Glomerular visceral epithelial cell (primary cell): ENCODE data around the gene DMRT1.

ENCODE experiments used
- DNase-seq: peaks from one replicate; pipeline ENCODE4 v3.0.0-alpha.2; 2016; ENCODE audit errors: extremely low spot score

The DMRT1 gene

DNA sequence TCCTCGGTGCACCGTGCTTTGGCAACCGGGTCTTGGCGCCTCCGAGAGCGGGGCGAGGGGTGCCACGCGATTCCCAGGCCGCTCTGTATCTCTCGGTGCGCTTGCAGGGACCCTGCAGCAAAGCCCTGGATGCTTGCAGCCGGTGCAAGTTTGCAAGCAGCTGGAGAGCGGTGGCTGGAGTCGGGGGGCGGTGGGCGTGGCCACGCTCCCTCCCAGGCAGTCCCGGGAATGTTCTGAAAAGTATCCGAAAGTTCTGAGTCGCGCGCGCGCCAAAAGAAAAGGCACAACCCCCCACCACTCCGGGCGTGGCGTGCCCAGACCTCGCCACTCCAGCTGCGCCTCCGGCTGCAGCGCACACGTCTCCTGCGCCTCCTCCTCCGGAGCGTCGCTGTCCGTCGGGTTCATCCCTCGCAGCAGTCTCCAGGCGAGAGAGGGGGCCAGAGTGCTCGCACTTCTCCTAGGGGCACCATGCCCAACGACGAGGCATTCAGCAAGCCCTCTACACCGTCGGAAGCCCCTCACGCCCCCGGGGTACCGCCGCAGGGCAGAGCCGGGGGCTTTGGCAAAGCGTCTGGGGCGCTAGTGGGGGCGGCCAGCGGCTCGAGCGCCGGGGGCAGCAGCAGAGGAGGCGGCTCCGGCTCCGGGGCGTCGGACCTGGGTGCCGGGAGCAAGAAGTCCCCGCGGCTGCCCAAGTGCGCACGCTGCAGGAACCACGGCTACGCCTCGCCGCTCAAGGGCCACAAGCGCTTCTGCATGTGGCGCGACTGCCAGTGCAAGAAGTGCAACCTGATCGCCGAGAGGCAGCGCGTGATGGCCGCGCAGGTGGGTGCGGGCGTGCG, at the start of gene DMRT1:
TSS of gene DMRT1 (plus strand) at position 327 of the 839 bp plus-strand sequence. CDS start at position 469, 142 bp downstream.
- DNase-seq, result no peak

DNA sequence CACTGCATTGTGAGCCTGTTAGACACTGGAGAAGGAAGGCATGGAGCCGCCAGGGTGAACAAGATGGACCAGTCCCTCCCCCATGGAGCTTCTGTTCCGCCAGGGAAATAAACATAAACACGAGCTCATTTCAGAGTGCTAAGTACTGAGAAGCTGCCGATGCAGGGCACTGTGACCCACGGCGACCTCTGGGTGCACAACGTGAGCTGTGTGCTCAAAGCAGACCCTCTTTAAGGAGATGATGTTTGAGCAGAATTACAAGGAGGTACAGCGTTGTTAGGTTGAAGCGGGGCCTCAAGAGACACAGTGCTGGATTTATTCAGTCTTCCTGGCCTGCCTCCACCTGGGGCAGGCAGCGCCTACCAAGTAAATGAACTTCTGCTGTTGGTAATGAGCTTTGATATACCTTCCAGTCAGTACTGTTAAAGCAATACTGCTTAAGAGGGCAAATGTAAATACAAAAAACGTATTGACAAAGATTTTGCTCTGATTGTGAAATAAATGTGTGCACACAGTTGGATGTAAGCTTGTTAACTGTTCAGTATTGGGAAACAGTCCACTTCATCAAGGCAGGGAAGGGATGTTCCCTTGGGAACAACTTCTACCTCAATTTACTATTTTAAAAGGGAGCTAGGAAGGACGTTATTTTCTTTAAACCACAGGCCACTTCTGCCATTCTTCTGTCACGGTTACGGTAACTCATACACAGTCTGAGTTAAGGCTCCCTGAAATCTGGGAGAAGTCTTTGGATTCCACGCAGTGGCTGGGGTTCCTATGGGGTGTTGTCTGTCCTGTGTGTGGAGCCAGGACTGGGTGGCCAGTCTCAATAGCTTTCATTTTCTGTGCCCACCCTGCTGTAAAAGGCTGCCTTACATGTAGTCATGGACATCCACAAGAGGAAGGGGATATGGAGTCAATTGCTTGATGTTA, 48.9 kb upstream of the DMRT1 start:
- no peak for DNase-seq

DNA sequence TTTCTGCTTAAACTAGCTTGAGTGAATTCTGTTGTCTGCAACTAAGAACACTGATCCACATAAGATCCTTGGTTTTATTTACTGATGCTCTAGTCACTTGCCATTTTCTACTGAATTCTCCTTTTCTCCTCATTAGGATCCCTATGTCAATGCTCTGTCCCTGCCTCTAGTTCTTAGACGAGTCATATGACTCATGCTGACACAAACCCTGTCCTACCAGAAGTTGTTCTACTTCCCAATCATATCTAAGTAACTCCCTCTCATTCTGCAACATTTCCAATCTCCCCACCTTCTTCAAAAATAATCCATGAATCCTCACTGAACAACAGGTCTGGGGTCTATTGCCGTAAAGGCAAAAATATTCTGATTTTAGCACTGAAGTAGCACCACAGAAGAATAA, 47.1 kb upstream of the DMRT1 start:
- no peak for DNase-seq

DNA sequence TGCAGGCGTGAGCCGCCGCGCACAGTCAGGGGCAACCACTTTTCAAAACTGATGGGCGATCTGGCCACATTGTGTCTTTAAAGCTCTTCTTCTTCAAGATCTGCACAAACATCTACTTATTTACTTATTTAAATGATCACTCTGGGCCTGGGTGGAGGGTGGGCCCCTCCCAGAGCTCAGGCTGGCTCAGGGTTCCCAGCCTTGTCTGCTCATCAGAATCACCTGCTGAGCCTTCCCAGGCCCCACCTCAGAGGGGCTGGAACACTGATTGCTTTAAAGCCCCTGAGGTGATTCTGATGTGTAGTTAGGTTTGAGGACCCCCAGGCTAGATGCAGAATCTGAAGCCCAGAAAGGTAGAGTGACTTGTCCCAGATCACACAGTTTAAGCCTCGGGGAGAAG, 45.6 kb upstream of the DMRT1 start:
- no peak for DNase-seq

DNA sequence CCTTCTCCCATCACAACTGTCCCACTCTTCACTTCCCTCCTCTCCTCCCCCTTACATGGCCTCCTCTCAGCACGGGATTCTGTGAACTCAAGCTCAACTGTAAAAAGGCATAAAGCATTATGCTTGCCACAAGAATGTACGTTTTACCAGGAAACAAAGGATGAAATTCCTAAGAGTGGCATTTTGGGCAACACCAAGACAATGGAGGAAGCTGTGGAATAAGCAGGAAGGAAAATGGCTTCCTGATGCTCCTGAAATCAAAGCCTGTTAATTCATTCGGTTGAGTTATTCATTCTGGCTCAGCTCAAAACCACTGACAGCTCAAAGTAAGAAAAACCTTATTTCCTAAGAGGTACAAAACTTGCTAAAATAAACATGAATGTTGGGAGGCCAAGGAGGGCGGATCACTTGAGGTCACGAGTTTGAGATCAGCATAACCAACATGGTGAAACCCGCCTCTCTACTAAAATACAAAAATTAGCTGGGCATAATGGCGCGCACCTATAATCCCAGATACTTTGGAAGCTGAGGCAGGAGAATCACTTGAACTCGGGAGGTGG, 40.8 kb upstream of the DMRT1 start:
- no peak for DNase-seq

DNA sequence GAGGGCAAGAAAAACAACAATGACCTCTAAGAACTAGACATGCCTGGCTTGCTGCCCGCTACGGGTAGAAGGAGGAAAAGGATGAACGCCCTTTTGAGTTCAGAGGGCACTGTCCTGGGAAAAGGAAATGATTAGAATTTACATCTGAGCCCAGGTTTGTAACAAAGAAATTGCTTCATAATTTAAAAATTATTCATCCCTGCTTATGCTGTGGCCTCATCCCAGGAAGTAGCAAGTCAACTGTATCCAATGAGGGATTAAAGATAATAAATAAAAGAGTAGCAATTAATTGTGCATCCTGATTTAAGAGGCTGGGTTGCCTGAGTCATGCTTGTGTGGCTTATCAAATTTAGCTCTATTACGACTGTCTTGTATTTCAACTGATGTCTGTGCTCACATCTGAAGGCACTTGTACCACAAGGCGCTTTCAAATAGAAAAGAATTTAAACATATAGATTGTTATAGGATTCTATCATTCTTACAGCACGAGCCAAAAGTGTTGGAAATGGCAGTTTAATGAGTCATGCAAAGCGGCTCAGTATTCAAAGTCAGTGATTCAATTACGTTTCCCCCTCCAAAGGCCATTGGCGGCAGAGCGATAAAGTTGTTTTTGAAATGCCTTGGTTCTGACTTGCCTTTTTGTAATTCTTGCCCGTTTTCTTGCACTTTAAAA, 40.0 kb upstream of the DMRT1 start:
- peak; percentile 12 for DNase-seq

DNA sequence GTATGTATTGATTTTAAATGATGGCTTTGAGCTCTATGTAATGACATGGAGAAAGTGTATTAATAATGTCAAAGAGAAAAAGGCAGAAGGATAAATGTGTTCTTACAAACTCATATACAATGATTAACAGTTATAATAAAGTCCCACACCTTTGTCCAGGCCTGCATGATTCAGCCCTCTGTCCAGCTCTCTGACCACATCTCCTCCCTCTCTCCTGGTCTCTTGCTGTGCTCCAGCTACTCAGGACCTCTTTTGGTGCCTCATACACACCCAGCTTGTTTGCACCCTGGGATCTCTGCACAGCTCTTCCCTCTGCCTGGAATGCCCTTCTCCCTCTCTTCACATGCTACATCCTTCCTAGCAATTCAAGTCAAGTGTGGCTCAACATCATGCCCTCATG, 37.5 kb upstream of the DMRT1 start:
- no peak for DNase-seq

DNA sequence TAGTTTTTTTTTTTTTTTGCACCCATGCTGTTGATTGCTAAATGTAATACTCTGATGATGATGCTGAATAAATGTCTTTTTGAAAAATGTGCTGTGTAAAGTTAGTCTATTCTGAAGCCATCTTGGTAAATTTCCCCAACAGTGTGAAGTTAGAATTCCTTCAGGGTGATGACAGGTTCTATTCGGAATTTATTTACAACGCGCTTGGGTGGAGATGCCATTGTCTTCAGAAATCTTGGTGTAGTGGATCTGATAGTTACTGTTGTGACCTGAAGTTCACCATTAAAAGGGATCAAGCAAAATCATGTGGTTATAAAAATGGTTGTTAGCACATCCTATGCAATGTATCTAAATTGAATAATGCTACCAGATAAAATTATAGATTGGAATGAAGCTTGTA, 36.3 kb upstream of the DMRT1 start:
- DNase-seq, result peak; percentile 26

DNA sequence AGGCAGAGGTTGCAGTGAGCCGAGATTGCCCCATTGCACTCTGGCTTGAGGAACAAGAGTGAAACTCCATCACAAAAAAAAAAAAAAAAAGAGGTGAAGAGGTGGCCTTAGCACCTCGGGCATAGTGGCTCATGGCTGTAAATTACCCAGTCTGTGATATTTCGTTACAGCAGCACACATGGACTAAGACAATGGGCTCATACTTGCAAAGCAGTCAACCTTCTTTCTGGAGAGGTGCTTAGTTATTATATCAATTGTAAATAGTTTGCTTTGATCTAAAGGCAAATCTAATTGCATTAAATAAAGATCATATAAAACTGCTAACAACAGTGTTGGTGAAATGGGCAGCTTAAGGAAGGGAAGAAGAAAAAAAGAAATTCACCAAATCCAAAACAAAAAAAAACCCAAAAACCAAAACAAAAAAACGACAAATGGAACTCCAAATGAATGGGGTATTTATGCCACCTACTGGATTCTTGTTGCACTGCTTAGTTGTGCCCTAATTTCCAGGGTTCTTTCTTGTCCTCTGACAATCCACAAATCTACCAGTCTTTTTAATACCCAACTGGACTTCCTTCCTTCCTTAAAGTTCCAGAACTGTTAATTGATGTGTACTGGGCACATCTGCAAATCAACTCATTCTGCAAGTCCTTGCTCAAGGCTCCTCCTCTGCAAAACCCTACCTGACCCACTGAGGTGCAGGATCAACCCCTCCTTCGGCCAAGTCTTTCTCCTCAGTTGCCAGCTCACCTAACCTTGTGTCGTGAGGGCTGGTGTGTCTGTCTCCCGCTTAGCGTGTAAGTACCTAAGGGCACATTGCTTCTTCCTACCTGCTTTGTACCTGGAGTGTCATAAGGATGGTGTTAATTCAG, 35.0 kb upstream of the DMRT1 start:
- peak; percentile 31 for DNase-seq

DNA sequence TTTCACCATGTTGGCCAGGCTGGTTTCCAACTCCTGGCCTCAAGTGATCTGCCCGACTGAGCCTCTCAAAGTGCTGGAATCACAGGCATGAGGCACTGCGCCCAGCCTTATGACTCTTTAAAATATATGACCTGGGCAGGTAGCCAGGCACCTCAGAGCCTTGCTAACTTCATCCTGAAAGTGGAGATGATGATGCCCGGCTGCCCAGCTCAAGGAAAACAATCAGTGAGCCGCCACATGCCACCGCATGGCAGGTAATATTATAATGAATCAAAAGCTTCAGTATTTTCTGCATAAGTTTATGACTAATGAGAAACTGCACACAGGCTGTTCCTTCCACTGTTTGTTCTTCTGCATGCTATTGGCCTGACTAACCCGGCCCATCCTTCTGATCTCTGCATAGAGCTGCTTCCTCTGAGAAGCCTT, 30.4 kb upstream of the DMRT1 start:
- DNase-seq, result peak; percentile 8

DNA sequence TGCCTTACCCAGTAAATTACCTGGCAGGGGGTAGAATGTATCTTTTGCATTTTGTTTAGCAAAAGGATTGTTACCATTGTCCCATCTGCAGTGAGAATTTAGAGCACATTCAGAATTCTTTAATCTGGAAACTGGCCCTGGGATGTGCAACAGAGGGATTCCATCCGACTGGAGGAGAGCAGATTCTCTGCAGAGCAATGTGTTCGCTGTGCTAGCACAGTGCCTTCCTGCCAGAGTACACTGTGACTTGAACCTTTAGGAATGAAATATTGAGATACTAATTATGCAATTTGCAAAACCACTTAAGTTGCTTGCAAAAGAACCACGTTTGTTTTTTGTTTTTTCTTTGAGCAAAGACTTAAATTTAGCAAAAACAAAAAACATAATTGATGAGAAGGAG, 22.5 kb upstream of the DMRT1 start:
- no peak for DNase-seq

DNA sequence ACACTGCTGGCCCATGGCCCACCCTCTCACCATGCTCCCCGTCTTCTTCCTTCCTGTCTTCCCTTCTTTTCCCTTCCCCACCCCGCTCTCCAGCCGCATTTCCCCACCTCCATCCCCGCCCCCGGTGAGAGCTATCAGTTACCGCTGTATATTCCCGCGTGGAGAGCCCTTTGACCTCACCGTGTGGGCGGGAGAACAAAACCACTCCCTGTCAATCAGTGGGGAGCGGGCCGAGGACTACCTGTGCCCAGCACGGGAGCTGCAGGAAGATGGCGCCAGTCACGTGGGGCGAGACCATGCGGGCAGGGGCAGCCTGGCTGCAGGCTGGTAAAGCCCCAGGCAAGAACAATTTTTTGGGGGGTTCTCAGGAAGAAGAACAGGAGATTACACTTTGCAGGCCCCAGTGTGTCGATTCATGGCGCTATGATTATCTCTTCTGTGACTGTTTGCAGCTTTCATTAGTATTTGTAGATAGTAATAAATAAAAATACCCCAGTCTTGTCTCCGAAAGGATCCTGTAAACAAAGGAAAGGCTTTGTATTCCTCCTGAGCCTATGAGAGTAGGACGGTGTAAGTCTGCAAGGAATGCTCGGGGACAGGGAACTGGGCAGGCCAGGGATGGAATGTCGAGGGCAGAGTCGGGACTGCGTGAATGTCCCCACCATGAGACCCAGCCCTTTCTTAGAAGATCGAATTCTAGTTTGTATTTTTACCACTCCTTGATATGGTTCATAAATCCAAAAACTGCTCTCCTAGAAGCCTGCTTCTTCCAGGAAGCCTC, 14.8 kb upstream of the DMRT1 start:
- no peak for DNase-seq

DNA sequence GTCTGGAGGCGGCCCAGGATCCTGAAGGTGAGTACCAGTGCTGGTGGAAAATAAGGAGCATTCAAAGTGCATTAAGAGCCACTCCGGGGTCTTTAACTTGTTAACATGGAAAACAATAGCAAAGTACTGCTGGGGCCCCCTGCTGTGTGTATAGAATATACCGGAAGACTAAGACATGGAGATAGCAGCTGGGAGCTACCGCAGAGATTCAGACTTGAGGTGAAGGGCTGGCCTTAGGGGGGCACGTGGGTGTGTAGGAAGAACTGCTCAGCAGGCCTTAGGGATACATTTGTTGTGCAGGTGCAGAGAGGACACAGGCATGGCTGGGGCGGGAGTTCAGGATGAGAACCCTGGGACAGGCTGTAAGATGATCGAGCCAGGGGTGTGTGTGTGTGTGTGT, 1.2 kb upstream of the DMRT1 start:
- DNase-seq, result no peak

DNA sequence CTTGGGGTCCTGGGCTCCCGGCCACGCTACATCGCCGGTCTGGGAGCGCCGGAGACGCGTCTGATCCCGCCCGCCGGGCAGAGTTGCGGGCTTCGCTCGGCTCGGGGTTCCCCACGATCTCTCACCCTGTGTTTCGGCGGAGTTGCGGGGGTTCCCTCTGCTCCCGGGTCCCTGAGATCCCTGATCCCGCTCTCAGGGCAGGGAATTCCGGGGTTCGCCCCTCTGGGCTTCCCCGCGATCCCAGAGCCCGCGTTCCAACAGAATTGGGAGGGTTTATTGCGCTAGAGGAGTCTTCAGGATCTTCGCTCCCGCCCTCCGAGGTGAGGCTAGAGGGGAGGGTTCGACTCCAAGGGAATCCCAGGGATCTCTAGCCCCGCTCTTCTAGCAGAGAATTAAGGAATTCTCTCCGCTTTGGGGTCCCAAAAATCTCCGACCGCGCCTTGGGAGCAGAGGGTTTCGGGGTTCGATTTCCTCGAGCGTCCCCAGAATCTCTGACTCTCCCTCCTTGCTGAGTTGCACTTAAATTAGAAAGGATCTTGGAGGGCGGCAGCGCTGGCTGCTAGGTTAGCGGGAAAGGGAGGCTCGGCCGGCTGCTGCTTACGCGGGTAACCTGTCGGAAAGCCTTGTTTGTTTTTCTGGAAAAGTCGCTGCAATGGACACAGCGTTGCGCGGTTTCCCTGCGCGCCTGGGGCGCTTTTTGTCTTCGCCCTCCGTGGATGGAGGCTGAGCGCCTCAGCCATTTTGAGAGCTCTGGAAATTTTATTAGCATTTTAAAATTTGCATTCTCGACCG, 1.3 kb downstream of the DMRT1 start:
- no peak for DNase-seq

DNA sequence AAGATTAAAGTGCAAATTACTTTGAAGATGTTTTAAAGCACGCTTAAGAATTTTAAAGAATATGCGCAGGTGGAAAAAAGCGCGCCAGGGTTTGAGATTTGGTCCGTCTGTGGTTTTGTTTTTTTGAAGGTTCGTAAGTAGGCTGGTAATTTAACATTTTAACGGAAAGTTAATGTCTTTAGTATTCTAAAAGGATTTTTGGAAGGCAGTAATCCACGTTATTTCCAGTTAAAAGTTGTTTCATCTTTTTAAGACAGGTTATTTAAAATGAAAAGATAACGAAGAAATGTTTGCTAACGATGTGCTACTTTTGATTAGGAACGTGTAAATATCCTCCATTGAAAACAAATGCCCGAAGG, 1.9 kb downstream of the DMRT1 start:
- DNase-seq, result no peak

DNA sequence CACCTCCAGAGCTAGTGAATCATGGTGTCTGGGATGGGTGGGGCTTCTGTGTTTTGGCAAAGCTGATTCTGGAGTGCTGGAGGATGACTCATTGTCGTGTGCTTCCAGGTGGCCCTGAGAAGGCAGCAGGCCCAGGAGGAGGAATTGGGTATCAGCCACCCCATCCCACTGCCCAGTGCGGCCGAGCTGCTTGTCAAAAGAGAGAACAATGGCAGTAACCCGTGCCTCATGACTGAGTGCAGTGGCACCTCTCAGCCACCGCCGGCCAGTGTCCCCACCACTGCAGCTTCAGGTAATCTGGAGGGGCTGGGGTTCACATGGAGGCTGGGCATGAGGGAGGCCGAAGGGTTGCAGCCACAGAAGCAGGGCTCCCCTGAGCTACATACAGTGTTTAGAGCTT, 5.4 kb downstream of the DMRT1 start:
- no peak for DNase-seq

DNA sequence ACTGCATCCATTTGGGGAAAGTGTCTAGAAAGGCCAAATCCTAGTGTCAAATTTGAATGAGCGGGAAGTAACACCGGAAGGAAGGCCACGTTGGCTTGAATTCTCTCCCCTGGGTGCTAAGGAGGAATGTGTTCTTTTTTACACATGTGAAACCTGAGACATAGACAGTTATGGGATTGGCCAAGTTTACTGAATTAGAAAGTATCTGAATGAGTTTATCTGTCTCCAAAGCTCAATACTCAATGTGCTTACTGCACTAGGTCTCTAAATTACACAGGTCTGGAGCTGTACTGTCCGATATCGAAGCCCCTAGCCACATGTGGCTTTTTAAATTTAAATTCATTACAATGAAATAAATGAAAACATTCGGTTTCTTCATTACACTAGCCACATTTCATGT, 6.0 kb downstream of the DMRT1 start:
- DNase-seq, result no peak

DNA sequence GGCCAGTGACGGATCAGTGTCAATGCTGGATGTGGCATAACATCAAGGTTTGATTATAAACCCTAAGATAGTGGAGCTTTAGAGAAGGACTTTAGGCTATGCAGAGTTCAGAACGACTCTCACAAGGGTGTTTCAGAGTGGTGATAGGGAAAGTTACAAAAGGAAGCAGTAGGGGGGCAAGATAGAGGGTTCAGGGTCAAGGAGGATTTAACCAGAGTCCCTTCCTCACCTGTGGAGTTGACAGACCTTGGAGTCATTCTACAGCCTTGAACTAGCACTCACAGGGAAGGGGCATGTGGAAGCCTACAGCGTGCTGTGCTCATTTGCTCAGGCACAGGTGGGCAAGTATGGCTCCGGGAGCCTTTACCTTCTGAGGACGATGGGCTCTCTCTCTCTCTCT, 7.9 kb downstream of the DMRT1 start:
- DNase-seq, result no peak

DNA sequence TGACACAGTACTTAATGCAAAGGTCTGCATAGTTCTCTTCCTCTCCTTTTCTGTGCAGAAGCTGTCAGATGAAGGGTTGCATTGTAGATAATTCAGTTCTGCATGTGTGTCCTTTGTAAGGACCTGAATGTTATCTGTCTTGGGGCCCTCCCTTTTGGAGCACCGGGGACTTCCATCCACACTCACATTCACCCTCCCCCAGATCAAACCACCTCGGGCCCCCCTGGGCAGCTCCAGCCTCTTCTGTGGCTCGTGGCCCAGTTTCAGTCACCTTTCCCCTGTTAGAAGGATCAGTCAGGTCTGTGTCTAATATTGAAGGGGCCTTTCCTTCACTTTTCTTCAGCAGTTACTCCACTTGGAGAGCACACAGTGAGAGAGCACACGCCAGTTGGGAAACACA, 11.0 kb downstream of the DMRT1 start:
- DNase-seq, result no peak
